ENCODE data around the gene SWI5.

Gene SWI5

GRCh38 chr9:128252317-128253139, 23.5 kb upstream of the SWI5 start:
- DNase-seq (ENCODE audit: low spot score) = no peak

- no peak for DNase-seq (ENCODE audit: low spot score)
Observed at GRCh38 chr9:128253140-128253990, 22.7 kb upstream of the SWI5 start.

GRCh38 chr9:128253991-128254346, 22.1 kb upstream of the SWI5 start:
- DNase-seq (ENCODE audit: low spot score) = no peak

GRCh38 chr9:128254362-128254761, 21.7 kb upstream of the SWI5 start:
- DNase-seq (ENCODE audit: low spot score) = no peak

- peak; percentile 47 for DNase-seq (ENCODE audit: low spot score)
Observed at GRCh38 chr9:128254855-128255759, 21.0 kb upstream of the SWI5 start.

GRCh38 chr9:128257086-128257825, 18.8 kb upstream of the SWI5 start:
- DNase-seq (ENCODE audit: low spot score) = no peak

- no peak for DNase-seq (ENCODE audit: low spot score)
Observed at GRCh38 chr9:128257907-128258306, 18.2 kb upstream of the SWI5 start.

- no peak for DNase-seq (ENCODE audit: low spot score)
Observed at GRCh38 chr9:128258326-128258725, 17.8 kb upstream of the SWI5 start.

- no peak for DNase-seq (ENCODE audit: low spot score)
Observed at GRCh38 chr9:128259156-128259555, 16.9 kb upstream of the SWI5 start.

- no peak for DNase-seq (ENCODE audit: low spot score)
Observed at GRCh38 chr9:128260340-128260739, 15.7 kb upstream of the SWI5 start.

GRCh38 chr9:128262687-128263086, 13.4 kb upstream of the SWI5 start:
- DNase-seq (ENCODE audit: low spot score) = no peak

- DNase-seq (ENCODE audit: low spot score) = no peak
Observed at GRCh38 chr9:128265348-128265847, 10.7 kb upstream of the SWI5 start.

- no peak for DNase-seq (ENCODE audit: low spot score)
Observed at GRCh38 chr9:128266868-128267590, 9.0 kb upstream of the SWI5 start.

GRCh38 chr9:128271112-128271511, 5.0 kb upstream of the SWI5 start:
- DNase-seq (ENCODE audit: low spot score) = no peak

GRCh38 chr9:128271512-128271911, 4.6 kb upstream of the SWI5 start:
- no peak for DNase-seq (ENCODE audit: low spot score)

GRCh38 chr9:128274245-128274644, 1.8 kb upstream of the SWI5 start:
- no peak for DNase-seq (ENCODE audit: low spot score)

- no peak for DNase-seq (ENCODE audit: low spot score)
Observed at GRCh38 chr9:128275198-128276007, 673 bp upstream of the SWI5 start, which contains the start of gene GOLGA2. TSS of gene GOLGA2 (minus strand) at chr9:128276007. CDS start at chr9:128275976, 31 bp downstream.

GRCh38 chr9:128276574-128277270, 646 bp downstream of the SWI5 start:
- no peak for DNase-seq (ENCODE audit: low spot score)

Measured in LoVo (cell line).